HEK293 (cell line): ENCODE data around the gene BTF3.
A peak's percentile ranks its signal among the peaks of the same experiment; 100 is the strongest.

Experiments
- EGR2 ChIP-seq: fragments of 450-650 bp; formaldehyde crosslinking; IDR thresholded peaks from 2 replicates; pipeline ENCODE4 v1.5.1; 2016; ENCODE audit warnings: low read depth, missing biosample characterization, missing genetic modification characterization
- GLI2 ChIP-seq: fragments of 450-650 bp; formaldehyde crosslinking; IDR thresholded peaks from 2 replicates; pipeline ENCODE4; 2017; ENCODE audit warnings: missing biosample characterization, missing genetic modification characterization, low read depth, borderline replicate concordance
- GLIS2 ChIP-seq: fragments of 450-650 bp; formaldehyde crosslinking; IDR thresholded peaks from 2 replicates; pipeline ENCODE4 v1.5.1; 2016; ENCODE audit warnings: missing biosample characterization, missing genetic modification characterization
- IKZF3 ChIP-seq: fragments of 450-650 bp; IDR thresholded peaks from 2 replicates; pipeline ENCODE4 v1.5.0; 2018; ENCODE audit warnings: missing biosample characterization, mild to moderate bottlenecking, missing genetic modification characterization, moderate library complexity
- KLF1 ChIP-seq: fragments of 450-650 bp; formaldehyde crosslinking; IDR thresholded peaks from 2 replicates; pipeline ENCODE4 v1.5.1; 2016; ENCODE audit warnings: missing biosample characterization, missing genetic modification characterization
- MYNN ChIP-seq: fragments of 450-650 bp; formaldehyde crosslinking; IDR thresholded peaks from 2 replicates; pipeline ENCODE4 v1.5.1; 2016; ENCODE audit warnings: missing biosample characterization, missing genetic modification characterization, borderline replicate concordance
- MZF1 ChIP-seq: fragments of 450-650 bp; formaldehyde crosslinking; IDR thresholded peaks from 2 replicates; pipeline ENCODE4 v1.5.1; 2017; ENCODE audit warnings: missing biosample characterization, missing genetic modification characterization, borderline replicate concordance
- WT1 ChIP-seq: fragments of 450-650 bp; formaldehyde crosslinking; IDR thresholded peaks from 2 replicates; pipeline ENCODE4 v1.5.1; 2016; ENCODE audit warnings: missing biosample characterization, missing genetic modification characterization
- ZBTB17 ChIP-seq: fragments of 450-650 bp; formaldehyde crosslinking; IDR thresholded peaks from 2 replicates; pipeline ENCODE4 v1.5.1; 2016; ENCODE audit warnings: missing biosample characterization, missing genetic modification characterization
- ZBTB21 ChIP-seq: fragments of 450-650 bp; formaldehyde crosslinking; IDR thresholded peaks from 2 replicates; pipeline ENCODE4 v1.5.1; 2017; ENCODE audit warnings: missing biosample characterization, missing genetic modification characterization
- ZBTB44 ChIP-seq: fragments of 450-650 bp; IDR thresholded peaks from 2 replicates; pipeline ENCODE4 v1.5.1; 2018; ENCODE audit warnings: missing biosample characterization, mild to moderate bottlenecking, missing genetic modification characterization
- ZBTB48 ChIP-seq: fragments of 450-650 bp; formaldehyde crosslinking; IDR thresholded peaks from 2 replicates; pipeline ENCODE4 v1.5.1; 2016; ENCODE audit warnings: missing biosample characterization, missing genetic modification characterization
- ZFHX2 ChIP-seq: fragments of 450-650 bp; formaldehyde crosslinking; conservative IDR thresholded peaks from 2 replicates; pipeline ENCODE4 v1.5.1; 2016; ENCODE audit warnings: missing biosample characterization, missing genetic modification characterization
- ZNF112 ChIP-seq: fragments of 450-650 bp; formaldehyde crosslinking; IDR thresholded peaks from 2 replicates; pipeline ENCODE4 v1.5.0; 2017; ENCODE audit warnings: missing biosample characterization, missing genetic modification characterization
- ZNF121 ChIP-seq: fragments of 450-650 bp; formaldehyde crosslinking; IDR thresholded peaks from 2 replicates; pipeline ENCODE4 v1.5.1; 2016; ENCODE audit warnings: missing biosample characterization, missing genetic modification characterization
- ZNF132 ChIP-seq: fragments of 450-650 bp; formaldehyde crosslinking; IDR thresholded peaks from 2 replicates; pipeline ENCODE4 v1.5.1; 2017; ENCODE audit warnings: missing biosample characterization, missing genetic modification characterization, borderline replicate concordance
- ZNF140 ChIP-seq: fragments of 450-650 bp; formaldehyde crosslinking; IDR thresholded peaks from 2 replicates; pipeline ENCODE4 v1.5.1; 2016; ENCODE audit warnings: missing biosample characterization, missing genetic modification characterization
- ZNF155 ChIP-seq: fragments of 450-650 bp; formaldehyde crosslinking; IDR thresholded peaks from 2 replicates; pipeline ENCODE4 v1.5.1; 2016; ENCODE audit warnings: missing biosample characterization, missing genetic modification characterization
- ZNF214 ChIP-seq: fragments of 450-650 bp; formaldehyde crosslinking; IDR thresholded peaks from 2 replicates; pipeline ENCODE4 v1.5.1; 2017; ENCODE audit warnings: missing biosample characterization, mild to moderate bottlenecking, missing genetic modification characterization, borderline replicate concordance
- ZNF341 ChIP-seq: fragments of 450-650 bp; formaldehyde crosslinking; IDR thresholded peaks from 2 replicates; pipeline ENCODE4; 2016; ENCODE audit warnings: low read depth, missing biosample characterization, missing genetic modification characterization
- ZNF362 ChIP-seq: fragments of 450-650 bp; formaldehyde crosslinking; IDR thresholded peaks from 2 replicates; pipeline ENCODE4 v1.5.1; 2016; ENCODE audit warnings: missing biosample characterization, missing genetic modification characterization
- ZNF513 ChIP-seq: fragments of 450-650 bp; IDR thresholded peaks from 2 replicates; pipeline ENCODE4 v1.5.1; 2018; ENCODE audit warnings: missing biosample characterization, missing genetic modification characterization
- ZNF558 ChIP-seq: fragments of 450-650 bp; formaldehyde crosslinking; IDR thresholded peaks from 2 replicates; pipeline ENCODE4 v1.5.1; 2016; ENCODE audit warnings: missing biosample characterization, missing genetic modification characterization
- ZNF654 ChIP-seq: fragments of 450-650 bp; formaldehyde crosslinking; IDR thresholded peaks from 2 replicates; pipeline ENCODE4 v1.5.1; 2016; ENCODE audit warnings: low read depth, missing biosample characterization, missing genetic modification characterization
- ZNF664 ChIP-seq: fragments of 450-650 bp; formaldehyde crosslinking; IDR thresholded peaks from 2 replicates; pipeline ENCODE4 v1.5.1; 2016; ENCODE audit warnings: missing biosample characterization, missing genetic modification characterization
- ZNF785 ChIP-seq: fragments of 450-650 bp; formaldehyde crosslinking; IDR thresholded peaks from 2 replicates; pipeline ENCODE4 v1.5.1; 2016; ENCODE audit warnings: missing biosample characterization, missing genetic modification characterization
- ZSCAN16 ChIP-seq: fragments of 450-650 bp; formaldehyde crosslinking; IDR thresholded peaks from 2 replicates; pipeline ENCODE4 v1.5.1; 2016; ENCODE audit warnings: missing biosample characterization, missing genetic modification characterization
- ZSCAN30 ChIP-seq: fragments of 450-650 bp; IDR thresholded peaks from 2 replicates; pipeline ENCODE4 v1.5.1; 2018; ENCODE audit warnings: missing biosample characterization, mild to moderate bottlenecking, missing genetic modification characterization, moderate library complexity

BTF3 gene

GRCh38 chr5:73498057-73498992, at the start of gene BTF3 (continued):
- TF ChIP-seq ZBTB44 (tag by site-specific recombination) = no peak
- TF ChIP-seq WT1 (tag by site-specific recombination) = no peak
- no peak for TF ChIP-seq ZNF664 (tag by site-specific recombination)
- 0 out of 2 replicates have a peak, but pooled peaks have one; percentile 38 for TF ChIP-seq ZNF121 (tag by site-specific recombination)
- no peak for TF ChIP-seq ZNF155 (tag by site-specific recombination)
- peak; percentile 70 for TF ChIP-seq ZBTB48 (tag by site-specific recombination)
- TF ChIP-seq EGR2 = peak; percentile 78
- peak; percentile 84 for TF ChIP-seq IKZF3
- TF ChIP-seq ZNF132 = no peak
- no peak; the same call in 1 of the 2 replicates for TF ChIP-seq ZNF785 (tag by site-specific recombination)
- TF ChIP-seq GLIS2 (tag by site-specific recombination) = peak; percentile 63
- TF ChIP-seq MZF1 = no peak
- peak; percentile 67 for TF ChIP-seq ZBTB17 (tag by site-specific recombination)
- TF ChIP-seq ZNF341 = no peak
- no peak for TF ChIP-seq ZNF654 (tag by site-specific recombination)
- TF ChIP-seq ZSCAN16 (tag by site-specific recombination) = no peak
- TF ChIP-seq ZBTB21 (tag by site-specific recombination) = no peak
- TF ChIP-seq GLI2 (tag by site-specific recombination) = no peak
- TF ChIP-seq ZNF362 (tag by site-specific recombination) = no peak
- TF ChIP-seq KLF1 = peak; percentile 18; the same call in 1 of the 2 replicates
- no peak for TF ChIP-seq ZNF558 (tag by site-specific recombination)
- peak; percentile 77 for TF ChIP-seq ZFHX2 (tag by site-specific recombination)
- TF ChIP-seq ZNF513 (tag by site-specific recombination) = no peak
- no peak for TF ChIP-seq ZNF214 (tag by site-specific recombination)
- no peak for TF ChIP-seq MYNN (tag by site-specific recombination)
- TF ChIP-seq ZNF140 (tag by site-specific recombination) = no peak
- no peak for TF ChIP-seq ZNF112
- peak; percentile 78 for TF ChIP-seq ZSCAN30 (tag by site-specific recombination)
